Fibroblast of the aortic adventitia (primary cell): ENCODE results near the gene ZBED3. TPM values are rescaled to one million over a fixed set of nuclear protein-coding genes. Genes with fewer than 3 reads are reported as not detected.
A peak's percentile ranks its signal among the peaks of the same experiment; 100 is the strongest.

Source experiments
- DNase-seq: peaks from one replicate; pipeline ENCODE4 v3.0.0-alpha.2; 2010; ENCODE audit warnings: low read depth
- H3K4me3 ChIP-seq: 2 replicates; pipeline ENCODE4 v1.5.1; 2011; ENCODE audit warnings: low read depth, mild to moderate bottlenecking, control low read depth, low read length, moderate library complexity
- CTCF ChIP-seq: IDR thresholded peaks from 2 replicates; pipeline ENCODE4 v1.5.1; 2011; ENCODE audit warnings: mild to moderate bottlenecking, low read length, control low read depth, inconsistent platforms; ENCODE audit not compliant: insufficient read depth
- total RNA-seq: library from RNA; depleted of rRNA; stranded (reverse); fragments of >200 nt; gene quantifications from 2 replicates; pipeline ENCODE4 v1.2.3, GENCODE V29; 2012; ENCODE audit warnings: low replicate concordance

The ZBED3 gene
- total RNA-seq, 1 donor, result 0.90 TPM

DNA sequence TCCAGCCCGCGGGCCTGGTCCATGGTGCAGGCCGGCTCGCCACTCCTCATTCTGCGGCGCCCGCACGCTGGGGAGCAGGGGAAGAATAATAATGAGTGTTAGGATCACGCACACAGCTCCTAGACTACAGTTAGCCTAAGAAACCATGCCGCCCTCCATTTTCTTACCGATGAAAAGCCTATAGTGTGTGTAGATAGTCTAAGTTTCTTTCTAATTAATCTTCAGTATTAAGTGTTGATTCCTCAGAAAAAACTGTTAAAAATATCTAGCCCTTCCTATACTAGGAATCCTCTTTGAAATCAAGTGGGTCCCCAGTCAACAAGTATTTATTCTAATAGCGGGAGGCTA, 9.3 kb downstream of the ZBED3 start:
- TF ChIP-seq CTCF, result no peak
- no peak overlapping the region for H3K4me3 ChIP-seq
- no peak for DNase-seq

DNA sequence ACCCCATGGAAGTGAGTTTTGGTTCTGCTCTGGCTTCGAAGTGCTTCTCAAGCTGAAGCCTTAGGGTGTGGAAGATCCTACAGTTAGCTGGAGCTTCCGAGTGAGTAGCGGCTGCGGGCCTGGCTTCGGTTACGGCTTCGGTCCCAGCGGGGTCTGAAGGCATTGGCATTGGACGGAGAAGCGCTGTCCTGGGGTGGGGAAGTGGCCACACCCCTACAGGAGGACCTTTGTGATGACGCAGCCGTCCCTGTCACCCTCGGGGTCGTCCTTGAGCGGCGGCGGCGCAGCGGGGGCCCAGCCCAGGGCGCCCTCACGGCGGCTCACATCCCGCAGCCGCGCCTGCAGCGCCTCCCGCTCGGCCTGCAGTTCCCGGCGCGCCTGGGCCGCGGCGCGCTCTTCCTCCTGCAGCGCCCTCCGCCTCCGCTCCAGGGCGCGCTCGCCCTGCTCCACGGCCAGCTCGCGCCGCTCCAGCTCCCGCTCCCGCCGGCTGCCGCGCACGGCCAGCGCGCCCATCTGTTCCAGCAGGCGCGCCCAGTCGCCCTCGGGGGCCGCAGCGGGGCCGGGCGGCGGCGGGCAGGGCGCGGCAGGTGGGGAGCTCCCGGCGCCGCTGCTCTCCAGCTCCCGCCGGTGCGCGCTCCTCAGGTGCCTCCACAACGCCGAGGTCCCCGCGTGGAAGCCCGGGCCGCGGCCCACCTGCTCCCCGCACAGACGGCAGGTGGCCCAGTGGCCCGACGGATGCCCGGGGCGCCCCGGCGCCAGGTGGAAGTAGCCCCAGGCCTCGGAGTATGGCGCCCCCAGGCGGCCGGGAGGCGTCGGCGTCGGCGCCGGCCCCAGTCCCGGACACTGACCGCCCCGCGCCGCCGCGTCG, 9.9 kb downstream of the ZBED3 start:
- peak; percentile 42 for TF ChIP-seq CTCF
- H3K4me3 ChIP-seq, result peak overlapping the region; percentile 53
- DNase-seq, result peak; percentile 38

DNA sequence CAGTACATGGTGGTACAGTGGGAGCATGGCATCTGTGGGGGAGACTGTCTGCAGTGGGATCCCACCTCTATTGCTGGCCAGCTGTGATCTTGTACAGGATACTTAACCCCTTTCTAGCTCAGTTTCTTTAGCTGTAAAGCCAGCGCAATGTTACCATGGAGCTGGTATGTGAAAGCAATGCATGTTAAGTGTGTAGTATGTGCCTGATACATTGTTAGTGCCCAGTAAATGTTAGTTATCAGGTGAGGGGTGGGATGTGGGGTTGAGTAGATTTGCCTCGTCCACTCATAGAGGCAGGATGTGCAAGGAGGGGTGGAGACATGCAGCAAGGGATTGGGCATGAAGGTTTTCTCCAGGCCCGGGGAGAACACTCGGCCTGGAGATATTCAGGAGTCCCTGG, 12.3 kb downstream of the ZBED3 start:
- H3K4me3 ChIP-seq, result no peak overlapping the region
- TF ChIP-seq CTCF, result no peak
- DNase-seq, result no peak

GRCh38 chr5:77073667-77074066, 13.4 kb downstream of the ZBED3 start:
- TF ChIP-seq CTCF, result no peak
- DNase-seq, result no peak
- H3K4me3 ChIP-seq, result no peak overlapping the region

GRCh38 chr5:77066823-77067442, 20.2 kb downstream of the ZBED3 start:
- no peak for TF ChIP-seq CTCF
- H3K4me3 ChIP-seq, result no peak overlapping the region
- peak; percentile 90 for DNase-seq

DNA sequence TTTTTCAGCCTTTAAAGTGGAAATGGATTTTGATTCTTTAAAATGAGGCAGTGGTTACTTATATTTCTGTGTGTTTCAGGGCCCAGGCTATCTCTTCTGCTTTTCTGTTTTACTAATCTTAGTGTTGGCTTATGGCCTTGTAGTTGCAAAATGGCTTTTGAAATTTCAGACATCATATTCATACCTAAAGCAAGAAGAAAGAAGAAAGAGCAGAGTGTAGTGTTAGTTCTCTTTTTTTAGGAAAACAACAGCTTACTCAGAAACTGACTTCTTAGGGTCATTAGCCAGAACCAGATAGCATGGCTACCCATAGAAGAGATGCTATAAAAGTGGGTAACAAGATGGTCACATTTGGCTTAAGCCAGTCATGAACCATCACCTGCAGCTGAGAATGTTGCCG, 20.9 kb downstream of the ZBED3 start:
- H3K4me3 ChIP-seq, result no peak overlapping the region
- DNase-seq, result peak; percentile 16
- no peak for TF ChIP-seq CTCF

DNA sequence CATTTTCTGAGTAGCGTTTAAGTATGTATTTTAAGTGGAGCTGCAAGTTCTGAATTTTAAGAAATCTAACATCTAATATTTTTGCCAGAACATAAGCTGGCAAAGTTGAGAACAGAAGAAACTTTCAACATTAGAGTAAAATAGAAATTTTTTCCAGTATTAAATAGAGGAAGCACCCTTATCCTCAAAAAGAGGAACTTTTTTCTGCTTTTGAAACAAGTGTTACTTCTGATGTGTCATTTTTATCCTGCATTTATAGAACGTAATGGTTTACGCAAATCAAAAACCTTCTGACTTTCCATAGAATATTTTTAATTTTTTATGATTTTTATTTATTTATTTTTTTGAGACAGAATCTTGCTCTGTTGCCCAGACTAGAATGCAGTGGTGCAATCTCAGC, 21.8 kb downstream of the ZBED3 start:
- H3K4me3 ChIP-seq, result no peak overlapping the region
- no peak for TF ChIP-seq CTCF
- no peak for DNase-seq
